Liver (tissue), 9 donors: ENCODE data around the gene FUS. TPM values are rescaled to one million over a fixed set of nuclear protein-coding genes. Genes with fewer than 3 reads are reported as not detected.

ENCODE experiments used
- DNase-seq: peaks from one replicate; pipeline ENCODE4 v3.0.0-alpha.2; 2017; ENCODE audit warnings: low spot score
- H3K27ac ChIP-seq, 2 donors: one replicate each; pipeline ENCODE4 v1.7.0; 2013; ENCODE audit warnings: inconsistent platforms in 2 of 2, low read length in 2 of 2, control low read depth in 1 of 2, low read depth in 1 of 2, mild to moderate bottlenecking in 1 of 2
- H3K27me3 ChIP-seq, 4 donors: one replicate each; pipeline versions ENCODE4 v1.6.1 to v1.7.0; 2013; ENCODE audit warnings: low read length in 3 of 4, inconsistent platforms in 1 of 4, mild to moderate bottlenecking in 1 of 4, moderate library complexity in 1 of 4; ENCODE audit not compliant: control insufficient read depth in 4 of 4, insufficient read depth in 4 of 4
- H3K36me3 ChIP-seq, 4 donors: one replicate each; pipeline versions ENCODE4 v1.6.1 to v1.7.0; 2013; ENCODE audit warnings: low read length in 3 of 4, mild to moderate bottlenecking in 3 of 4, low read depth in 1 of 4, moderate library complexity in 1 of 4; ENCODE audit not compliant: control insufficient read depth in 4 of 4, insufficient read depth in 3 of 4
- H3K4me1 ChIP-seq, 4 donors: one replicate each; pipeline versions ENCODE4 v1.6.1 to v1.7.0; 2013; ENCODE audit warnings: low read length in 3 of 4, mild to moderate bottlenecking in 3 of 4, moderate library complexity in 1 of 4; ENCODE audit not compliant: control insufficient read depth in 4 of 4, insufficient read depth in 4 of 4
- H3K4me3 ChIP-seq, 3 donors: one replicate each; pipeline versions ENCODE4 v1.6.1 to v1.7.0; 2013; ENCODE audit warnings: low read length in 3 of 3, control low read depth in 1 of 3, low read depth in 1 of 3, mild to moderate bottlenecking in 1 of 3
- H3K9ac ChIP-seq, 2 donors: one replicate each; pipeline ENCODE4 v1.7.0; 2013; ENCODE audit warnings: low read length in 2 of 2, mild to moderate bottlenecking in 2 of 2, moderate library complexity in 2 of 2, control low read depth in 1 of 2, low read depth in 1 of 2
- H3K9me3 ChIP-seq, 4 donors: one replicate each; pipeline versions ENCODE4 v1.6.1 to v1.7.0; 2013; ENCODE audit warnings: low read length in 3 of 4; ENCODE audit not compliant: control insufficient read depth in 4 of 4
- ATF3 ChIP-seq: IDR thresholded peaks from 2 replicates; pipeline ENCODE4 v1.6.1; 2016; ENCODE audit warnings: antibody characterized with exemption
- CTCF ChIP-seq: fragments of 150-350 bp; IDR thresholded peaks from 2 replicates; pipeline ENCODE4 v1.5.1; 2017; ENCODE audit warnings: improper control_type of control experiment, low read depth, low read length; ENCODE audit not compliant: missing input control
- EGR1 ChIP-seq, 2 donors: IDR thresholded peaks; 2 replicates each; pipeline ENCODE4 v1.6.1; 2016 to 2018; ENCODE audit warnings: antibody characterized with exemption in 2 of 2, low read depth in 2 of 2
- FOXA1 ChIP-seq: IDR thresholded peaks from 2 replicates; pipeline ENCODE4 v1.6.1; 2016; ENCODE audit warnings: antibody characterized with exemption
- FOXA2 ChIP-seq: IDR thresholded peaks from 2 replicates; pipeline ENCODE4 v1.6.1; 2016; ENCODE audit warnings: antibody characterized with exemption
- GABPA ChIP-seq, 2 donors: IDR thresholded peaks in 1 of 2; conservative IDR thresholded peaks in 1 of 2; 2 replicates each; pipeline ENCODE4 v1.6.1; 2016; ENCODE audit warnings: antibody characterized with exemption in 2 of 2, mild to moderate bottlenecking in 1 of 2, moderate library complexity in 1 of 2
- HNF4A ChIP-seq, 2 donors: conservative IDR thresholded peaks; 2 replicates each; pipeline ENCODE4 v1.6.1; 2016; ENCODE audit warnings: antibody characterized with exemption in 2 of 2, mild to moderate bottlenecking in 2 of 2
- HNF4G ChIP-seq: IDR thresholded peaks from 2 replicates; pipeline ENCODE4 v1.6.1; 2016; ENCODE audit warnings: antibody characterized with exemption
- JUND ChIP-seq, 2 donors: IDR thresholded peaks; 2 replicates each; pipeline ENCODE4 v1.6.1; 2016; ENCODE audit warnings: antibody characterized with exemption in 2 of 2
- MAX ChIP-seq: IDR thresholded peaks from 2 replicates; pipeline ENCODE4 v1.6.1; 2016; ENCODE audit warnings: antibody characterized with exemption
- NR2F2 ChIP-seq: IDR thresholded peaks from 2 replicates; pipeline ENCODE4 v1.6.1; 2016; ENCODE audit warnings: antibody characterized with exemption
- RAD21 ChIP-seq, 2 donors: IDR thresholded peaks; 2 replicates each; pipeline ENCODE4 v1.6.1; 2016; ENCODE audit warnings: antibody characterized with exemption in 2 of 2, mild to moderate bottlenecking in 2 of 2
- REST ChIP-seq: IDR thresholded peaks from 2 replicates; pipeline ENCODE4 v1.6.1; 2016; ENCODE audit warnings: antibody characterized with exemption, mild to moderate bottlenecking
- SP1 ChIP-seq: IDR thresholded peaks from 2 replicates; pipeline ENCODE4 v1.6.1; 2018; ENCODE audit warnings: antibody characterized with exemption, mild to moderate bottlenecking
- TAF1 ChIP-seq: conservative IDR thresholded peaks from 2 replicates; pipeline ENCODE4 v1.6.1; 2016; ENCODE audit warnings: antibody characterized with exemption, mild to moderate bottlenecking
- ZBTB33 ChIP-seq: IDR thresholded peaks from 2 replicates; pipeline ENCODE4 v1.6.1; 2016; ENCODE audit warnings: antibody characterized with exemption
- WGBS: extraction: QIAGEN DNeasy Blood & Tissue Kit; methylation state at CpG from one replicate; pipeline ENCODE4 v1.1.7; 2013; 5-methylcytosine and 5-hydroxymethylcytosine counted together
- polyA plus RNA-seq, 2 donors: library from polyadenylated mRNA; stranded (reverse) in 1 of 2; unstranded in 1 of 2; fragments of 200-250 nt in 1 of 2; fragments of >200 nt in 1 of 2; fragmentation: Nextera tagmentation in 1 of 2; extraction: Ambion mirVana in 1 of 2; gene quantifications; one replicate each; pipeline versions ENCODE4 v1.2.1 to v1.2.3, GENCODE V29; 2013 to 2015
- total RNA-seq, 2 donors: library from RNA; depleted of rRNA; stranded (reverse); fragments of >200 nt; gene quantifications; one replicate each; pipeline ENCODE4 v1.2.3, GENCODE V29; 2014
- donor health status: healthy.
- donor health status: healthy.
- donor health status: healthy.
- donor health status: healthy.
- donor health status: healthy.

Gene FUS
- total and polyA plus RNA-seq, 4 donors: 7.5 to 51.5 (median 39.3) TPM

GRCh38 chr16:31225193-31225592 is 45.3 kb downstream of the FUS start:
- DNase-seq: no peak
- Histone ChIP-seq H3K27me3 (no peaks in the 10 kb centered on the region), H3K27ac (no peak overlapping the region), H3K9ac (no peak overlapping the region), H3K36me3 (no peaks in the 10 kb centered on the region), H3K9me3 (peaks cover 0 to 1% (median 0%) of the 10 kb centered on the region in 4 donors), H3K4me1 (peaks cover 0 to 5% (median 0%) of the 10 kb centered on the region in 4 donors), H3K4me3 (no peak overlapping the region)
- 98% methylated on average over 3 of the region's 3 CpGs for WGBS
- TF ChIP-seq FOXA1 (no peak), HNF4A (conservative IDR thresholded peaks at IDR 0.05) (no peak), REST (no peak), SP1 (no peak), JUND (IDR thresholded peaks at IDR 0.05) (no peak), TAF1 (no peak), ATF3 (no peak), FOXA2 (no peak), CTCF (no peak), GABPA (IDR thresholded peaks at IDR 0.05 in 1 of 2, conservative IDR thresholded peaks at IDR 0.05 in 1 of 2) (no peak), NR2F2 (no peak), MAX (no peak), HNF4G (no peak), ZBTB33 (no peak), EGR1 (IDR thresholded peaks at IDR 0.05; ENCODE audit: low read depth in 2 of 2) (no peak), RAD21 (IDR thresholded peaks at IDR 0.05) (no peak)

- Histone ChIP-seq H3K27ac (no peak overlapping the region), H3K36me3 (no peaks in the 10 kb centered on the region), H3K27me3 (no peaks in the 10 kb centered on the region), H3K9me3 (peaks cover 0 to 1% (median 0%) of the 10 kb centered on the region in 4 donors), H3K4me3 (no peak overlapping the region), H3K4me1 (peaks cover 0 to 5% (median 0%) of the 10 kb centered on the region in 4 donors), H3K9ac (no peak overlapping the region)
- TF ChIP-seq ZBTB33 (no peak), FOXA1 (no peak)
- no peak for DNase-seq
- WGBS: 91% methylated on average over 4 of the region's 4 CpGs
Measured at GRCh38 chr16:31228206-31228605, 48.3 kb downstream of the FUS start.
